Hypothalamus (tissue), 51 donors: ENCODE results near the gene MEMO1.
"Not testable (repeated sequence)": the region's sequence is repeated elsewhere in the genome, so short reads cannot be mapped to it uniquely, and the experiment has no call there.

Experiments used
- DNase-seq, 51 donors: peaks; one replicate each; lab custom pipeline; 2025; lab: John Stamatoyannopoulos, UW

MEMO1 gene

GRCh38 chr2:31853521-31853920, 157.3 kb downstream of the MEMO1 start:
- DNase-seq = no peak

DNA sequence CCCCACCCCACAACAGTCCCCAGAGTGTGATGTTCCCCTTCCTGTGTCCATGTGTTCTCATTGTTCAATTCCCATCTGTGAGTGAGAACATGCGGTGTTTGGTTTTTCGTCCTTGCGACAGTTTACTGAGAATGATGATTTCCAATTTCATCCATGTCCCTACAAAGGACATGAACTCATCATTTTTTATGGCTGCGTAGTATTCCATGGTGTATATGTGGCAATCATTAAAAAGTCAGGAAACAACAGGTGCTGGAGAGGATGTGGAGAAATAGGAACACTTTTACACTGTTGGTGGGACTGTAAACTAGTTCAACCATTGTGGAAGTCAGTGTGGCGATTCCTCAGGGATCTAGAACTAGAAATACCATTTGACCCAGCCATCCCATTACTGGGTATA, 168.7 kb downstream of the MEMO1 start:
- DNase-seq = not testable (repeated sequence)

GRCh38 chr2:31835450-31835849, 175.4 kb downstream of the MEMO1 start:
- DNase-seq = no peak

DNA sequence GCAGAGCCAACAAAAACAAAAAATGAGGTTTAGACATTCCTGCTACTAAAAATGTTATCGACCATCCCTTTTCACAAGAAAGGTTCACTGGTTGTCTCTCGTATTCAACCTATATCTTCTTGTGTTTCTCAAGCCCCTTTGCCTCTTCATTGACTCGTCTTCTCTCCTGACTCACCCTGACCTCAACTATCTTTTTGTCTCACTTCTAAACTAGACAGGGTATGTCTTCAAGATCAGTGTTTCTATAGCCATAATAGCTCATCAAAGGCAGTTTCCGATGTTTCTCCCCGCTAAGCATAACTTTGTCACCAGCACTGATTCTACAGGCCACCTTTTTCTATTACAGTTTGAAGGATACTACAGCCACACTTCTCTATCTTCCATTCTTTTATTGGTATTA, 178.4 kb downstream of the MEMO1 start:
- no peak for DNase-seq

DNA sequence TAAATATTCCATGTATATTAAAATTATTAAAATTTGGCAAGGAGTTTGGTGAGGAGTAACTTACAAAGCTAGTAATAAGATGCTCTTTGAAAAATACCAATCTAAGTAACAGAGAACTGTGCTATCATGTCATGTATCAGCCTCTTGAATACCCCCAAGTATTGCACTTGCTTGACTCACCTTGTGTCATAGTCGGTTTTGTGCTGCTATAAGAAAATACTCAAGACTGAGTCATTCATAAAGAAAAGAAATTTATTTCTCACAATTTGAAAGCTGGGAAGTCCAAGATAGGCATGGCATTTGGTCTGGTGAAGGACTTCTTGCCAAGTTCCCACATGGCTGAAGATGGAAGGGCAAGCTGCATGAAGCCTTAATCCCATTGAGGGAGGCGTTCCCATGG, 179.2 kb downstream of the MEMO1 start:
- no peak for DNase-seq

DNA sequence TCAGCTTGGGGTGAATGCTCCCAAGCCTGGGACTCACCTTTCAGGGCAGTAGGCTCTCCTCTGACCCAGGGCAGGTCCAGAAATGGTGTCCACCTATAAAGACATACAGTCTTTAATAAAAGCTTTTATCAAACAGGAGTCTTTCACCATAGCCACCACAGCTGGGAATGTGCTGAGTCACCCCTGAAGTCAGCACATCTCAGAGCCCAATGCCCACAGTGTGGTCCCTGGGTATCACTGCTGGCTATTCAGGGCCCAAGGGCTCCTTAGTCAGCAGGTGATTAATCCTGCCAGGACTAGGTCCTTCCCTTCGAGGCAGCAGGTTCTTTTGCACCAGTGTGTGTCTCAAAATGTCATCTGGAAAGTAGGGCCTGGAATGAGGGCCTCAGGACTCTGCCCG, 181.9 kb downstream of the MEMO1 start:
- no peak for DNase-seq

GRCh38 chr2:31823558-31823957, 187.2 kb downstream of the MEMO1 start:
- no peak for DNase-seq

- DNase-seq = no peak
These were observed 188.2 kb downstream of the MEMO1 start for GRCh38 chr2:31822587-31822986.
